NOMO-1 treated with DMSO at 0.1 percent for 48 hours (cell line): ENCODE data around the gene PLEKHA6.

Experiments
- DNase-seq: peaks from one replicate; lab custom pipeline; 2025; ENCODE audit not compliant: unreplicated experiment; lab: John Stamatoyannopoulos, UW

The PLEKHA6 gene

GRCh38 chr1:204216880-204217647 lies 142.7 kb downstream of the PLEKHA6 start:
- no peak for DNase-seq

- no peak for DNase-seq
These were observed 143.5 kb downstream of the PLEKHA6 start for GRCh38 chr1:204216236-204216635.

- peak; percentile 19 for DNase-seq
These were observed 145.8 kb downstream of the PLEKHA6 start, which contains the start of gene GOLT1A for GRCh38 chr1:204213668-204214662. GOLT1A (minus strand) TSS chr1:204213988; CDS start chr1:204213906, 82 bp downstream.

GRCh38 chr1:204212715-204213114 lies 147.0 kb downstream of the PLEKHA6 start:
- DNase-seq = no peak

- no peak for DNase-seq
These were observed 148.7 kb downstream of the PLEKHA6 start for GRCh38 chr1:204211046-204211445.

- peak; percentile 26 for DNase-seq
These were observed 152.6 kb downstream of the PLEKHA6 start for GRCh38 chr1:204207136-204207616.

- DNase-seq = no peak
These were observed 153.6 kb downstream of the PLEKHA6 start for GRCh38 chr1:204206121-204206520.

GRCh38 chr1:204205486-204205885 lies 154.2 kb downstream of the PLEKHA6 start:
- no peak for DNase-seq

GRCh38 chr1:204204944-204205343 lies 154.8 kb downstream of the PLEKHA6 start:
- DNase-seq = no peak

- no peak for DNase-seq
These were observed 156.4 kb downstream of the PLEKHA6 start for GRCh38 chr1:204203206-204203767.

- DNase-seq = no peak
These were observed 157.2 kb downstream of the PLEKHA6 start for GRCh38 chr1:204202481-204202880.

GRCh38 chr1:204201348-204202040 lies 158.2 kb downstream of the PLEKHA6 start:
- no peak for DNase-seq

GRCh38 chr1:204199579-204199978 lies 160.2 kb downstream of the PLEKHA6 start:
- DNase-seq = no peak

GRCh38 chr1:204198348-204199340 lies 161.1 kb downstream of the PLEKHA6 start:
- DNase-seq = no peak

GRCh38 chr1:204197068-204197467 lies 162.7 kb downstream of the PLEKHA6 start:
- no peak for DNase-seq

GRCh38 chr1:204196068-204196795 lies 163.5 kb downstream of the PLEKHA6 start, which contains the start of gene KISS1:
KISS1 (minus strand) TSS chr1:204196491; CDS start chr1:204192876, 3,615 bp downstream.
- no peak for DNase-seq

- no peak for DNase-seq
These were observed 165.0 kb downstream of the PLEKHA6 start for GRCh38 chr1:204194771-204195170.

- DNase-seq = no peak
These were observed 165.6 kb downstream of the PLEKHA6 start for GRCh38 chr1:204194080-204194479.
